SK-MEL-5 (cell line): Measurements from ENCODE around the gene ACAA1. TPM values are rescaled to one million over a fixed set of nuclear protein-coding genes. Genes with fewer than 3 reads are reported as not detected.
"Not testable (repeated sequence)": the region's sequence is repeated elsewhere in the genome, so short reads cannot be mapped to it uniquely, and the experiment has no call there.

ENCODE experiments used
- DNase-seq: peaks from one replicate; pipeline ENCODE4 v3.0.0-alpha.2; 2016; ENCODE audit warnings: low read depth, low spot score
- in situ Hi-C: cut with HindIII; loops from 2 replicates; pipeline ENCODE4 v1.10.0; 2016; ENCODE audit warnings: low sequenced_read_pairs, high pct_unique_total_duplicates, low pct_unique_long_range_greater_than_20kb
- small RNA-seq, 2 experiments: library from RNA; depleted of rRNA; stranded (forward); fragments of <200 nt; gene quantifications; one replicate each; pipeline ENCODE3, GENCODE V24; 2014
- total RNA-seq: library from RNA; depleted of rRNA; stranded (reverse); fragments of >200 nt; shearing (Covaris generic); gene quantifications from 2 replicates; pipeline ENCODE4 v1.2.3, GENCODE V29; 2014; rRNA removed

ACAA1 gene
- total RNA-seq, 1 experiment from 2014 or later = 14.1 TPM

DNA sequence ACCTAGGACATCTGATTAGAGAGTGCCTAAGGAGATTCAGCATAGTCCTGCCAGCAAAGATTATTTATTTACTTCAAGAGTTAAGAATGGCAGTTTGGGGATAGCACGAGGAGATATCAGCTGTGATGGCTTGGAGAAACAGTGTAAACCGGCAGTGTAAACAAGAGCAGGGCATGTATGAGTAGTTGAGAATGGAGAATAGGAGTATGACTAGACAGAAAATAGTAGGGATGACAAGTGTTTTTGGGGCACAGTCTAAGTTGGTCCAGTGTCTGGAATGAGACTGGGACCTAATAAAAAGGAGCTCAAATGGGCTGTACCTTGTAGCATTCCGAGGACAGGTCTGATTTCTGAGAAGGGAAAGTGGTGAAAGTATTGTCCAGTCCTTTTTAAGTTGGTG, 59.9 kb downstream of the ACAA1 start:
- in situ Hi-C loops, DNase-seq: not testable (repeated sequence)

Small RNA genes lying within 50 kb of the gene (small RNA-seq; reads per million reads assigned to genes)
- gene RF00019 = 0 reads per million in 2 experiments

Other genes with a start within 250 kb of the ACAA1 start
- gene VILL, start 146.3 kb downstream of the ACAA1 start, total RNA-seq = 3.6 and 3.7 TPM in 2 replicates
- gene PLCD1, start 107.5 kb downstream of the ACAA1 start, total RNA-seq = 7.0 and 8.8 TPM in 2 replicates
- gene DLEC1, start 97.9 kb downstream of the ACAA1 start, total RNA-seq = not detected in 2 replicates
- gene MYD88, start 1.5 kb upstream of the ACAA1 start, total RNA-seq = 0.98 and 1.8 TPM in 2 replicates
- 27.9 and 28.6 TPM in 2 replicates for gene OXSR1, start 28.4 kb upstream of the ACAA1 start, total RNA-seq
- gene SLC22A13, start 128.7 kb upstream of the ACAA1 start, total RNA-seq = 0.34 TPM in 1 of 2 replicates, not detected in the other
- not detected in 2 replicates for gene SLC22A14, start 145.2 kb upstream of the ACAA1 start, total RNA-seq
- 14.0 and 18.1 TPM in 2 replicates for gene XYLB, start 209.7 kb upstream of the ACAA1 start, total RNA-seq